HL-60 (cell line): ENCODE results near the gene SYNRG.

Experiments
- DNase-seq, 2 experiments: peaks; one replicate each; pipeline ENCODE4 v3.0.0-alpha.2; 2010 to 2020; ENCODE audit warnings: low read depth in 1 of 2, low spot score in 1 of 2
- H3K27ac ChIP-seq: fragments of 250-450 bp; sonication (Bioruptor Pico); replicated peaks from 2 replicates; pipeline ENCODE4 v1.5.1; 2020; ENCODE audit warnings: mild to moderate bottlenecking, moderate library complexity
- H3K27me3 ChIP-seq: fragments of 250-450 bp; sonication (Bioruptor Pico); 2 replicates; pipeline ENCODE4 v1.5.1; 2021; ENCODE audit warnings: mild to moderate bottlenecking, moderate library complexity; ENCODE audit not compliant: insufficient read depth, poor library complexity, severe bottlenecking
- H3K4me3 ChIP-seq: replicated peaks from 2 replicates; pipeline ENCODE4 v1.5.1; 2011; ENCODE audit warnings: mild to moderate bottlenecking, control low read depth, low read length; ENCODE audit not compliant: insufficient read depth
- CTCF ChIP-seq: IDR thresholded peaks from one replicate; pipeline ENCODE4 v1.5.1; 2011; ENCODE audit warnings: low read length, control low read depth, inconsistent platforms; ENCODE audit not compliant: insufficient read depth
- GABPA ChIP-seq: IDR thresholded peaks from 2 replicates; pipeline ENCODE4 v1.6.1; 2012; ENCODE audit warnings: low read depth
- POLR2AphosphoS5 ChIP-seq: IDR thresholded peaks from 2 replicates; pipeline ENCODE4 v1.6.1; 2012; ENCODE audit warnings: low read depth
- REST ChIP-seq: IDR thresholded peaks from 2 replicates; pipeline ENCODE4 v1.6.1; 2012; ENCODE audit warnings: low read depth; ENCODE audit not compliant: insufficient replicate concordance
- SPI1 ChIP-seq: IDR thresholded peaks from 2 replicates; pipeline ENCODE4 v1.6.1; 2012; ENCODE audit warnings: low read depth, mild to moderate bottlenecking, borderline replicate concordance

Gene SYNRG

GRCh38 chr17:37585066-37585465 lies 24.2 kb downstream of the SYNRG start:
- Histone ChIP-seq H3K27ac (no peak overlapping the region), H3K27me3 (no peaks in the 10 kb centered on the region), H3K4me3 (no peak overlapping the region)
- no peak for TF ChIP-seq GABPA
- TF ChIP-seq CTCF, result no peak
- no peak for TF ChIP-seq REST
- TF ChIP-seq SPI1, result no peak
- TF ChIP-seq POLR2AphosphoS5, result no peak
- DNase-seq, result no peak

- Histone ChIP-seq H3K27me3 (no peaks in the 10 kb centered on the region), H3K27ac (no peak overlapping the region), H3K4me3 (no peak overlapping the region)
- TF ChIP-seq POLR2AphosphoS5 (no peak), CTCF (no peak), SPI1 (no peak), REST (no peak), GABPA (no peak)
- peak in 1 of 2 experiments; percentile 2 for DNase-seq
Observed at GRCh38 chr17:37576281-37576680, 32.9 kb downstream of the SYNRG start.

GRCh38 chr17:37574427-37574826 lies 34.8 kb downstream of the SYNRG start:
- Histone ChIP-seq H3K27me3 (no peaks in the 10 kb centered on the region), H3K4me3 (no peak overlapping the region), H3K27ac (no peak overlapping the region)
- TF ChIP-seq GABPA (no peak), POLR2AphosphoS5 (no peak), REST (no peak)
- no peak for DNase-seq

GRCh38 chr17:37571674-37572073 lies 37.5 kb downstream of the SYNRG start:
- TF ChIP-seq POLR2AphosphoS5 (no peak), GABPA (no peak), REST (no peak), SPI1 (no peak), CTCF (no peak)
- H3K4me3 ChIP-seq, result no peak overlapping the region

More at GRCh38 chr17:37571674-37572073, 37.5 kb downstream of the SYNRG start:
- Histone ChIP-seq H3K27me3 (no peaks in the 10 kb centered on the region), H3K27ac (no peak overlapping the region)
- no peak for DNase-seq
